ENCODE data around the gene GFRA3. TPM values are rescaled to one million over a fixed set of nuclear protein-coding genes. Genes with fewer than 3 reads are reported as not detected.

GFRA3 gene
- total RNA-seq, 1 donor from 2014 or later, result not detected

- H3K27me3 Mint-ChIP-seq (ENCODE audit: unreplicated experiment), result peaks cover 56% of the 10 kb centered on the region
- H3K4me1 Mint-ChIP-seq (ENCODE audit: unreplicated experiment), result no peaks in the 10 kb centered on the region
- no peak for DNase-seq (ENCODE audit: extremely low spot score, unreplicated experiment)
- TF ChIP-seq CTCF (IDR thresholded peaks at IDR 0.05), result no peak
- no peaks in the 10 kb centered on the region for H3K36me3 Mint-ChIP-seq (ENCODE audit: unreplicated experiment)
- H3K27ac Mint-ChIP-seq (ENCODE audit: unreplicated experiment), result no peak overlapping the region
- no peak overlapping the region for H3K4me3 Mint-ChIP-seq (ENCODE audit: unreplicated experiment)
- H3K9me3 Mint-ChIP-seq (ENCODE audit: unreplicated experiment), result no peaks in the 10 kb centered on the region
Measured at GRCh38 chr5:138241688-138242571, 32.5 kb downstream of the GFRA3 start.

- H3K36me3 Mint-ChIP-seq (ENCODE audit: unreplicated experiment), result no peaks in the 10 kb centered on the region
- H3K9me3 Mint-ChIP-seq (ENCODE audit: unreplicated experiment), result no peaks in the 10 kb centered on the region
- no peaks in the 10 kb centered on the region for H3K4me1 Mint-ChIP-seq (ENCODE audit: unreplicated experiment)
- no peak overlapping the region for H3K27ac Mint-ChIP-seq (ENCODE audit: unreplicated experiment)
- H3K4me3 Mint-ChIP-seq (ENCODE audit: unreplicated experiment), result no peak overlapping the region
- H3K27me3 Mint-ChIP-seq (ENCODE audit: unreplicated experiment), result peaks cover 50% of the 10 kb centered on the region
- DNase-seq (ENCODE audit: extremely low spot score, unreplicated experiment), result no peak
- no peak for TF ChIP-seq CTCF (IDR thresholded peaks at IDR 0.05)
Measured at GRCh38 chr5:138240650-138241385, 33.6 kb downstream of the GFRA3 start.

GRCh38 chr5:138238034-138238433 is 36.4 kb downstream of the GFRA3 start:
- peaks cover 37% of the 10 kb centered on the region for H3K27me3 Mint-ChIP-seq (ENCODE audit: unreplicated experiment)
- H3K36me3 Mint-ChIP-seq (ENCODE audit: unreplicated experiment), result no peaks in the 10 kb centered on the region
- no peaks in the 10 kb centered on the region for H3K9me3 Mint-ChIP-seq (ENCODE audit: unreplicated experiment)
- TF ChIP-seq CTCF (IDR thresholded peaks at IDR 0.05), result no peak
- no peak overlapping the region for H3K4me3 Mint-ChIP-seq (ENCODE audit: unreplicated experiment)
- no peak overlapping the region for H3K27ac Mint-ChIP-seq (ENCODE audit: unreplicated experiment)
- H3K4me1 Mint-ChIP-seq (ENCODE audit: unreplicated experiment), result no peaks in the 10 kb centered on the region
- no peak for DNase-seq (ENCODE audit: extremely low spot score, unreplicated experiment)

GRCh38 chr5:138234651-138235050 is 39.8 kb downstream of the GFRA3 start:
- DNase-seq (ENCODE audit: extremely low spot score, unreplicated experiment), result no peak
- peaks cover 2% of the 10 kb centered on the region for H3K4me1 Mint-ChIP-seq (ENCODE audit: unreplicated experiment)
- H3K9me3 Mint-ChIP-seq (ENCODE audit: unreplicated experiment), result no peaks in the 10 kb centered on the region
- TF ChIP-seq CTCF (IDR thresholded peaks at IDR 0.05), result no peak
- H3K4me3 Mint-ChIP-seq (ENCODE audit: unreplicated experiment), result no peak overlapping the region
- no peaks in the 10 kb centered on the region for H3K36me3 Mint-ChIP-seq (ENCODE audit: unreplicated experiment)
- H3K27me3 Mint-ChIP-seq (ENCODE audit: unreplicated experiment), result peaks cover 16% of the 10 kb centered on the region
- no peak overlapping the region for H3K27ac Mint-ChIP-seq (ENCODE audit: unreplicated experiment)

- peaks cover 8% of the 10 kb centered on the region for H3K27me3 Mint-ChIP-seq (ENCODE audit: unreplicated experiment)
- H3K4me1 Mint-ChIP-seq (ENCODE audit: unreplicated experiment), result peaks cover 2% of the 10 kb centered on the region
- no peak overlapping the region for H3K27ac Mint-ChIP-seq (ENCODE audit: unreplicated experiment)
- DNase-seq (ENCODE audit: extremely low spot score, unreplicated experiment), result no peak
- H3K4me3 Mint-ChIP-seq (ENCODE audit: unreplicated experiment), result no peak overlapping the region
- TF ChIP-seq CTCF (IDR thresholded peaks at IDR 0.05), result no peak
- no peaks in the 10 kb centered on the region for H3K9me3 Mint-ChIP-seq (ENCODE audit: unreplicated experiment)
- H3K36me3 Mint-ChIP-seq (ENCODE audit: unreplicated experiment), result no peaks in the 10 kb centered on the region
Measured at GRCh38 chr5:138233280-138233679, 41.1 kb downstream of the GFRA3 start.

Data from osteocyte (in vitro differentiated cells).